Left renal pelvis (tissue), 4 donors: ENCODE results near the gene ABCD3. TPM values are rescaled to one million over a fixed set of nuclear protein-coding genes. Genes with fewer than 3 reads are reported as not detected.

Source experiments
- DNase-seq, 4 donors: peaks; one replicate each; pipeline ENCODE4 v3.0.0-alpha.2; 2013; ENCODE audit warnings: low read depth in 4 of 4, low spot score in 3 of 4
- polyA plus RNA-seq, 4 donors: library from polyadenylated mRNA; unstranded; fragments of 120-200 nt; gene quantifications; one replicate each; pipeline ENCODE4 v1.2.1, GENCODE V29; 2013; ENCODE audit not compliant: insufficient read length in 4 of 4

ABCD3 gene
- polyA plus RNA-seq, 4 donors = 33.7 to 74.1 (median 72.4) TPM

DNA sequence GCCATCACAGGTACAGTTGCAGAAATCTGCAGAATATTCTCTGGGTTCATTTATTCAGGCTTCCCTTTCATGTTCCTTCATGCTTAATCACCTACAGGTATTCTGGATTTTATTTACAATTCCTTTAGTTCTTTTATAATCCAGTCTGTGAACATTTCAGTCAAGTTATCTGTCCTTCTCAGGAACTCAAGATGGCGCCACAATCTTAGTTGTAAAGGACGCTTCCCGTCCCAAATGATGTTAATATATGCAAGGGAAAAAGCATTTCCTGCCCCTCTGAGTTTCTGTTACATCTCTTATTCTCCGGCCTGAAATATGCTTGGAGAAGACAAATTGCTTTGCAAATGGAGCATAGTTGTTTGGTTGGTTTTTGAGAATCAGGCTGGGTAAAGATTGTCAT, 104.1 kb downstream of the ABCD3 start:
- no peak for DNase-seq

DNA sequence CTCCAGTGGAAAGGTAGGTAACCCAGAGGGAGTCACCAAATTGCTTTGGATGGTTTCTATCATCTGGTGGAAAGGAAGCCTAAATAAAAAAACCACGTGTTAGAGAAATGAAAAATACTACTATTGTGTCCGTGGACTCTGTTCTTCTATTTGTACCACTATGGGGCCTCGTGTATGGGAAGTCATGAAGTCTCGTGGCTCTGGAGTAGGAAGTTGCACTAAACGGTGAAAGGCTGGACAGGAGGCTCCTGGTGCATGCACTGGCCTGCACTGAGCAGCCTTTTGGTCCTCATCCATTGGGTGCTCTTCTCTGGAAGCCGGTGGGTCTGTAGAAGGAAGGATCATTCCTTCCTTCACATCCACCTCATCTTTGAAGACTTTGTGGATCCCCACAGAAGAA, 106.3 kb downstream of the ABCD3 start:
- DNase-seq = no peak

DNA sequence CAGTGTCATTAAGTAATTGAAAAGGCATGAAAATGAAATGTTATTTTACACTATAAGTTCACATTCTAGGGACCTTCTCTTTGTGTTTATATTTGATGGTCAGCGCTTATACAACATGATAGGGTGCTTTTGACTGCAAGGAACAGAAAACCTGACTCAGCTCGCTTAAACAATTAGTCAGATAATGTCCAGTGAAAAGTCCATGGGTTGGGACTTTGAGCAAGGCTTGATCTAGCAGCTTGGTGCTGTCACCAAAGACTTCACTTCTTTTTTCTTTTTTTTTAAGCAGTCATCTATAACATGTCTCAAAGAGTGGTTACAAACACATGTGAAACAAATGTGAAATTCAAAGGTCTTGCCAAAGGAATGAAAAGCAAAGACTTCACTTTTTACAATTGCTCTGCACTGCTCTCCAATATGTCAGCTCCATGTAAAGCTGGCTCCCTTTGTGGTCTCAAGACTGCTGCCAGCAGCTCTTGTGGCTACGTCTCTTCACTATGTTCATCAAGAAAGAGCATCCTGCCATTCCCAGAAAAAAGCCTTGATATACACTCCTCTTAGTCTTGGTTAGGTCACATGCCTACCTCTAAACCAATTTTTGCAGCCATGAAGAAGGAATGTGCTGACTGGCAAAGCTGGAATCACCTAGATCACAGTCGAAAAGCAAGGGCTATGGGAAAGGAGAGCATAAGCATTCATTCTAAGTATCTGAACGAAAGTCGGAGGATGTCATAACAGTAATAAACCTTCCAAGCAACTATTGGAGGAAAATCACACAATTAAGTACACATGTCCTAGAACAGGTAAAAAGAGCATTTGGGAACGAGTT, 108.2 kb downstream of the ABCD3 start:
- DNase-seq = no peak

DNA sequence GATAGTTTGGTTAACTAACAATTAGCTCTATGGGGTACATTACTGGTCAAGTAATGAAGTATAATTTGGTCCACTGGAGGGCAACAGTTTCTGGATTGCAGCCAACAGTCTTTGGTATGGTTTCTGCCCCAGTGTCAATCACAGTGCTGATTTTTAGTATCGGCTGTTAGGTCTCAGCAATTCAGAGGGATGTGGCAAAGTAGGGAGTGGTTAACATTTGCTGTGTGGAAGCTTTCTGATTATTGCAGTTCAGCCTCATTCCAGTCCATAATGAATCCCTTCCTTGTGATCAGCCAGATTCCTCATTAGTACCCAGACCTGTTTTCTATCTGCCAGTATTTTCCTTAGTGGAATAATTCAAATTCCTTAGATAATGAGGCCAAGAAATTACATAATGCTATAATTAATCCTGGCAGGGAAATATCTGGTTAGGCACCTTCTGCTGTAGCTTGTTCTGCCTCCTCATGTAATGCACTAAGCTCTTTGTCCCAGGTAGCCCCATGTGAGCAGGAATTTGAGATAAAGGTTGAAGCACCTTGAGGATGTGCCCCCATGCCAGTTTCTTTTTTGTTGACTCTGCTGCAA, 109.3 kb downstream of the ABCD3 start:
- no peak for DNase-seq

DNA sequence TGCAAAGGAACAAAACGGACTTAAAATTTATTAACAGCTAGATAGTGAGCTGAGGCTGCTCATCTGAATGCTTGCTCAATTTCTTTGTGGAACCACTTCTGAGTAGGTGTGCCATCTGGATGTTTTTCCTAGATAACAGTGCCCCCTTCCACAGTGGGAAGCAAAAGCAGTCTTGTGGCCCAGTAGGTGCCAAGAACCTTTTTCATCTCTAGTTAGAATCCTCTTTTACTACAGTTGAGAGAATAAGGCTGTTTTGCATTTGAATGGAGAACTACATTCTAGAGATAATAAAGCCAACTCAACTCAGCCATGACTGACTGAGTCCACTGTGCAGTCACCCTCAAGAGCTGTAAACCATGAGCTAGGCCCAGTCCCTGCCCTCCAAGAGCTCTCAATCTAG, 110.1 kb downstream of the ABCD3 start:
- DNase-seq = no peak

DNA sequence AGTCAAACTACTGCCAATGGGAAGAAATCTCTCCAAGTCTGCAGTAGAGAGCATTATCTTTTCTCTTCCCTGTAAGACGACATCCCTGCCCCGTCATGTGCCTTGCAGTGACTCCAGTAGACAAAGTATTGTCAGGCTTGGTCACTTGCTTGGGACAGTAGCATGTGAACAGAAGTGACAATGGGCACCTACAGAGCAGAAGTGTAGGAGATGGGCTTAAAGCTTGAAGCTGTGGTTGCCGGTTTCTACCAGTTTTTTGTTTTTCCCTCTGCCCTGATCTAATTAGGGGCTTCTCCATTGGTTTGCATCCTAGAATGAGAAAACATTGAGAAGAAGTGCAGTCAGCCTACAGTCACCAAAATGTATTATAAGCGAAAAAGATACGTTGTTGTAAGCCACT, 110.6 kb downstream of the ABCD3 start:
- DNase-seq = no peak

DNA sequence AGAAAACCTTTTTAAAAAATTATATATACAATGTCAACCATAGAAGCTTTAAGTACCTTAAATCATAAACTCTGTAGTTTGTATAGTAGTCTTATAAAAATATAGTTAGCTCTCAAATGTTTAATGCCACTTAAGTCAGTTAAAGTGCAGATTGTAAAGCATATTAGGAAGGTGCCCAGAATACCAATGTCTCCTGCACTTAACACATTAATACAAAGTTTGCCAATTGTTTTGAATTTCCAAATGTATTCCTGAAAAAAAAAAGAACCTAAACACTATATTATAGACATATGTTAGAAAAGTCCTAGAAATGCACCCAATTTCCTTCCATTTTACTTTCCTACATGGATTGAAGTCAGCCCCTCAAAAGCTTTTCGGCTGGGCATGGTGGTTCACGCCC, 111.2 kb downstream of the ABCD3 start:
- no peak for DNase-seq

DNA sequence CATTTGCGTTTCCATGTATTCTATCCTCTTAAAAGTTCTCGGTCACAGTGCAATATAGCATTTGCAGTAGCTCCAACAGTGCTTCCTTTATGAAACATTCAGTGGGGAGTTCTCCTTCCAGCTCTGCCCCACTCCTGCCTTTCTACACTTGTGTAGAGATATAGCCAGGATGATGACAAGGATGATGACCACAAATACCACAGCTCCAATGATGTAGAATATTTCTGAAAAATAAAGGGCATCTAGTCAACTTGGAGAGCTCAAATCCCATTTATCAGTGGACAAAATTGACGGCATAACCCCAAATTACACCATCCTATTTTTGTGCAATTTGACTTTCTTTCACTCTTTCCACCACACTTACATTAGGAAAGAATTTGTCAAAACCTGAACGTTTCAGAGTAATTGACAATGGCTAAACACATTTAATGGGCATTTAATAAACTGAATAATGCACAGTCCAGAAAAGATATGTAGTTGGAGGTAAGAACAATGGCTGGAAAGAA, 112.2 kb downstream of the ABCD3 start:
- no peak for DNase-seq

DNA sequence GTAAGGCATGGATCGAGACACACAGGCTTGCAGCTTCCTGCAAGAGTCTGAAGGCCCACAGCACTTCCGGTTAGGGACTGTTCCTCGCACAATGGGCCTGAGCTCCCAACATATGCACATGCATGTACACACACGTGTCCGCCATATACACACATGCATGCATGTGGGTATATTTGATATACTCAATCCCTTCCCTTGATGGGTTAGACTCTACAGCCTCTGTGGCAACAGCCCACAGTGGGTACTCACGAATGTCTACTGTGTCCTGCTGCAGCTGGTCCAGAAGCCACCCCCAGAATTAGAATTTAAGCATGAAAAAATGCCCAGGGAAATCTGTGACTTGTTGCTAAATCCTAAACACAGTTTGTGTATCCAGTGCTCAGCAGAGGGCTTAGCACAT, 113.5 kb downstream of the ABCD3 start:
- no peak for DNase-seq

DNA sequence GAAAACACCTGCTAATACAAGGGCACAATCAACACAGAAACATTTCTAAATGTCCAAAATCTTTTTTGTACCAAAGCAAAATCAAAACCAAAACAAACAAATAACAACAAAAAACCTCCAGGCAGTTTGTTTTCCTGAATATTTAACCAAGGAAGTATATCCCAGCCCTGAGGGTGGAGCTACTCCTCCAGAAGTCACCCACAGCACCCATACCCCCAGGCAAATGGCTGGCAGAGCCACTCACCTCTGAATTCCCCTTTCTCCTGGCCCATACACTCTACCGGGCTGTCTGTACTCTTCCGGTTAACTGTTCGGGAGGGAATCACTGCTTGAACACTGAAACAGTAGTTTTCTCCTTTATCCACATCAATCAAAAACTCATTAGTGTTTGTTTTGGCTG, 113.9 kb downstream of the ABCD3 start:
- no peak for DNase-seq

DNA sequence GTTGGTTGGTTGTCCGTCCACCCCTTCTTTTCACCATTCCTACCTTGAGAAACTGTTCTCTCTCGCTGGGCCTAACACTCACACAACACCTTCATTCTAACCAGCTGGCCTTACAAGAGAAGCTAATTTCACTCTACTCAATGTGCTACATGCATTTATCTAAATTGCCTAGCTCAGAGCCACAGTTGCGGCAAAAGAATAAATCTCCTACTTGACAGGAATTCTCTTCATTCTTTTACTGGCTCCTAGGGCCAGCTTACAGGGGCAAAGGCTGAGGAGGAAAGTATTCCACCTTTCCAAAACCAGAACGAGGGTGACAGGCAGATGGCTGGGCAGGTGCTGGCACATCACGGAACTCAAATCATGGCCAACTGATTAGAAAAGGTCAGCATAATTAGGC, 116.9 kb downstream of the ABCD3 start:
- DNase-seq = no peak

DNA sequence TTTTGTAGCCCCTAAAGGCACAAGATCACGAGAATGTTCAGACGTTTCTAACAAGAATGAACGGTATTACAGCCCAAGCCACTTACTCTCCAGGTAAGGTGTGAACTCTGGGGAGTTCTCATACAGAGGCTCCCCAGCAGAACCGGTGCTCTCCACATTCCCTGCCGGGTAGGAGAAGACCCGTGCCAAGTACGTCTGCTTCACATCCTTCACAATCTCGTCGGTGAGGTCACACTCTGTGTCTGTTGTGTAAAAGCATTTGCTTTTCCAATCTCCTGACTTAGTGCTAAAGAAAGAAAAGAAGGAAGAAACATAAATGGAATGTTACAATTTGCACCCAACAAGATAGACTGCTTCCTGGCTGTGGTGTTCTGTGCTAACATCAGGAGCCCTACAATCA, 117.7 kb downstream of the ABCD3 start:
- DNase-seq = no peak

DNA sequence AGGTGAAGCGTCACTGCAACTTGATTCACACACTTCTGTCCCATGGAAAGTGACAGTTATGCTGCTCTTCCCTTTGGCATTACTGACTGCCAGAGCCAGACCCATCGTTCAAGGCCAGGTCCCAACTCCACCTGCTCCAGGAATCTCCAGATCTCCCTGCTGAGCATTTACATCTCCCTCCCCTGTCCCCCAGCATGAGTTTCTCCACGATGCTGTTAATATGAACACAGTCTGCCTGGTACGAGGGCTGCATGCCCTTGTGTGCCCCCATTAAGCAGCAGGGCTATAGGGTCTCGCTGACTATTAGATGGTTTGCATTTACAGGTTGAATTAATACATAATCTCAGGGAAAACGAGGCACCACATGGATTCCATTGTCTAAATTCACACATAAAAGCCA, 119.1 kb downstream of the ABCD3 start:
- DNase-seq = no peak

DNA sequence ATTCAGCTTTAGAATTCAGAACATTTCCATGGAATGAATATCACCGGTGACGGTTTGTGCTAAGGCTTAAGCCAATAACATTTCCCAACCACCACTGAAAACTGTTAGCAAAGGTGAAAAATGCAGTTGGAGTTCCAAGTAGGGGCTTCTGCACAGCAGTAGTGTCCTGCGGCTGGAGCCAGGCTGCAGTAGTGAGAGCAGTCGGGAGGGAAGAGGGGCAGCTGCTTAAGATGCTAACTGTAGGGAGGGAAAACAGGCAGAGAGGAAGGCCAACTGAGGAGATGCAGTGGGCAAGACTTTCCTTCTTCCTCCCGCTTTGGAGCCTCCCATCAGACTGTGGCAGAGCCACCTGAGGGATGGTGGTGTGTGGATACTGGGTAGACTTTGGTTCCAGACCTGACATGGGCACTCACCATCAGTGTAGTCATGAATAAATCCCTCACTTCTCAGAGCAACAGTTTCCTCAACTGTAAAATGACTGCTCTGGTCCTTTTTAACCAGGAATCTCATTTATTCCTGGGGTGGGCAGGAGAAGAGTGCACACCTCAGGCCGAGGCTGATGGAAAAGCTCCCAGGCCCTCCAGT, 120.1 kb downstream of the ABCD3 start:
- no peak for DNase-seq

DNA sequence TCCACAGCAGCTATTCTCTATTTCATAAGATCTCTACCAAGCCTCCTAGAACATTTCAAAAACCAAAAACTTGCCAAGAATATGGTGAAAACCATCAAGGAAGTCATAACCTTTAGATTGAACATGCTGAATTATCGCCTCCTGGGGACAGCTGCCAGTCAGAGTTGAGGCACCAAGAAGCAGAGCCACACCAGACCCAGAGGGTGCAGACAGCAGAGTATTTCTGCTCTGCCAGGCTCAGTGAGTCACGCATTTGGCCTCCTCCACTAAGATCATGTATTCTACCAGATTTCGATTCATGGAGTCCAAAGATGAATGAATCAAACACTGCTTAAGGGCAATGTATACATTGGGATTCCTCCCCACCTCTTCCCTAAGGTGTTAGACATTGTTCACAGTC, 121.3 kb downstream of the ABCD3 start:
- DNase-seq = no peak

DNA sequence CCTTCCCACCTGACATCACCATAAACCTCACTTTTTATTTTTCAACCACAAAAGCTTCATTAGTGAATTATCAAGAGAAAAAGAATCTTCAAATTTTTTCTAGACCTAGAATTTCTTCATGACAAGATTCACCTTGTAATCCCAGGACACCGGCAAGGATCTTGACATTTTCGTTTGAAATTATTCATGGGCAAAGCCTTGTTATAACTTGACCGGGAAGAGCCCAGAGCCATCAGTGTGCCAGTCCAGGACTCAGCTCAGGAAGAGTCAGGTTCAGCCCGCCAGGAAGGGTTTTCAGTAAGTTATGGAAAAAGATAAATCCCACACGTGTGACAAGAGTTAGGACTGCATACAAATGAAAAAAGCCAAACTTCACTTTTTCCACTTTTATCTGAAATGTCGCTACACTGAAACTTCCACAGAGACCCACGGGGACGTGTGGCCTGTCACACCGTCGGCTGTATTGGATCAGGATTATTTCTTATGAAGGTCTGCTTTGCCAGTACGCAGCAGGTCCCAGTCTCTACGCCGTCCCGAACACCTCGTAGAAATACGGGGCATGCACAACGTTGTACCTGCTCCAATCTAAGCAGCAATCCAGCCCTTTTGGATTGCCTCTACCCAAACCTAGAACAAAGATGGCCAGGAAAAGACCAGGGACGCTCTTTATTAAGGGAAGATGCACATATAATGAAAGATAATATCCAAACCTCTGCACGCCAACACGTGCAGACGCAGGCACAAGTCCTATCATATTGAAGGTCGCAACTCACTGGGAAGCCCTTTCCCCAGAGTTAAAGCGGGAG, 122.5 kb downstream of the ABCD3 start:
- DNase-seq = no peak

DNA sequence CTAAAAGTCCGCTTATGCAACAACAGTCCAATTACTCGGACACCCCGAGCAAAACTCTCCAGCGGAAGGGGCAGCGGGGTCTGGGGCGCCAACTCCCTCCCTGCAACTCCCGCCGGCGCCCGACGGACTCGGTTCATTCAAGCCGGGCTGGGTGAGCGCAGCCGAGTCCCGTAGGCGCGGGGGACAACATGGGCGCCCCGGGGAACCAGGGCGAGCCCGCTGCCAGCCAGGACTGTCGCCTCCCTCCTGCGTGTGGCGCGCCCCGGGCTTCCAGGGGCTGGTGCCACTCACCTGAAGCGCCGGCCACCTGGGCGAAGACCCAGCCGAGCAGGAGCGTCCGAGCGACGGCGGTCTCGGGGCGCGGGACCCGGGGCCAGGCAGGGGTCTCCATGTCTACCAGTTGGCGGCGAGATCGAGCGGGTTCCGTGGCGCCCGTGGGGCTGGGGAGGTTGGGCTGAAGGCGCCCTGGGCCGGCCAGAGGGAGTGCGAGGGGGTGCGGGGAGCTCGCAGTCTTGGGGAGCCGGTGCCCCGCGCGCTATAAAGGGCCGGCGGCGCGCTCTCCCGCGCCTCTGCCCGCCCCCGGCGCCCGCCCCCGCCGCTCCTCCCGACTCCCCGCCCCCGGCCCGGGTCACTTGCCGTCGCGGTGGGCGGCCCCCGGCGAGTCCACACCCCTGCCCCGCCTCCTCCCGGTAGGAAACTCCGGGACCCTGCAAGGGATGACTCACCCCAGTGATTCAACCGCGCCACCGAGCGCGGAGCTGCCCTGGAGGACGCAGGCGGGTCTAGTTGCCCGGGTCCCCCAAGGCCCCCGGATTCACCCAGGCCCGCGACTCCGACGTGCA, 123.3 kb downstream of the ABCD3 start, which contains the start of gene F3:
Gene F3, minus strand, starts transcription at position 514 of the 842 bp plus-strand sequence. Its CDS starts 123 bp downstream, at position 391.
- DNase-seq = peak; percentile 68 to 76 (median 70)

DNA sequence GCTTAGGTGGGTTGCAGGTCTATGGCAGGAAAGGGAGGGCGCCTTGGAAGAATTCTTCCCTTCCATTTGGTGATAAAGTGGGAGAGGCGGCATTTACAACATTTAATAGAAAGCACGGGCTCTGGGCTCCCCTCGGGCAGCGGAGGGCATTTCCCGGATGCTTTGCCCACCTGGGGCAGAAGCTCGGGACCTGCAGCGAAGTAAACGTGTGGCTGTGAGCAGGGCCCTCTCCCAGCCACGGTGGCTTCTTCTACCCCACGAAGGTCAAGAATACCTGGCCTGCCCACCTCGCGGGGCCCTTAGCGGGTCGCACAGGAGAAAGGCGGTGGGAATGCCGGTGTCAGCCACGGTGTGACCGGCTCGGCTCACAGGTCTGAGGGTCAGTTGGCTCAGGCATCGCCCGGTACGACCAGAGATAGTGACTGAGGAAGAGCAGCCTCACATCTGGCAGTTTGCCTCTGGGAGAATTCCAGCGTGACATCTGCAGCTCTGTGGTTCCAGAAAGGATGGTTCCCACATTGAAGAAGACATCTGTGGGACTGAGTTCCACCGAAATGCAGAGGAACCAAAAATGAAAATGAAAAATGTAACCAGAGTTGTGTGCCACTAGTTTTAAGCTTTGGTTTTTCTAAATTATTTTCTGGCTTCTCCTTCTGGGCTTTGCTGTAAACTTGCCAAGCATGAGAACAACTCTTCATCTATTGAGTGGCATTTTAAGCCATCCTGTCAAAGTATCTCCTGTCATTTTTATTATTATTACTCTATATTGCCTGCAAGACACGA, 124.1 kb downstream of the ABCD3 start:
- no peak for DNase-seq

DNA sequence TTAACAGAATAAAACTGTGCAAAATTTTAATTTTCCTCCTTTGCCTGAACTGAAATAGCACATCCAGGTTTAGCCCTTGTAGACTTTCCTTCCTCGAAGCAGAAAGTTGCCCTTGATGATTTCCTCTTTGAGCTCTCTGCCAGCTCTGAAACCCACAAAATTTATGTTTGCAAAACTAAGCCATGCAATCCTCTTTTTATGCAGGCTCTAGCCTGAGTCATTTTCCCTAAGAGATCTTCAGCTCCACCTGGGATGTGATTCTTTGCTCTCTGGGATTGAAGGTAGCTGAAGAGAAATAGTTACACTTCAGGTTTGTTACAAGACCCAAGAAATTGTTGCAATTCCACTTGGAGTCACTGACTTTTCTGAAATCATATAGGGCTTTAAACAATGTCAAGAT, 124.8 kb downstream of the ABCD3 start:
- no peak for DNase-seq
